Adipocyte (in vitro differentiated cells): ENCODE results near the gene NES.

Experiments
- DNase-seq: peaks from one replicate; pipeline ENCODE4 v3.0.0-alpha.2; 2015; ENCODE audit warnings: low read depth
- H3K27me3 ChIP-seq: replicated peaks from 2 replicates; pipeline ENCODE4 v1.7.0; 2013; ENCODE audit warnings: mild to moderate bottlenecking, low read length, moderate library complexity; ENCODE audit not compliant: control insufficient read depth, insufficient read depth
- H3K36me3 ChIP-seq: 2 replicates; pipeline ENCODE4 v1.7.0; 2013; ENCODE audit warnings: low read length, mild to moderate bottlenecking, moderate library complexity; ENCODE audit not compliant: control insufficient read depth, insufficient read depth, severe bottlenecking
- H3K4me1 ChIP-seq: 2 replicates; pipeline ENCODE4 v1.7.0; 2013; ENCODE audit warnings: mild to moderate bottlenecking, low read length, moderate library complexity; ENCODE audit not compliant: control insufficient read depth, insufficient read depth
- H3K4me3 ChIP-seq: 2 replicates; pipeline ENCODE4 v1.7.0; 2013; ENCODE audit warnings: mild to moderate bottlenecking, low read length, moderate library complexity
- H3K9ac ChIP-seq: 2 replicates; pipeline ENCODE4 v1.7.0; 2013; ENCODE audit warnings: mild to moderate bottlenecking, low read length, moderate library complexity
- H3K9me3 ChIP-seq: 2 replicates; pipeline ENCODE4 v1.7.0; 2013; ENCODE audit warnings: mild to moderate bottlenecking, low read length, moderate library complexity; ENCODE audit not compliant: control insufficient read depth

The NES gene

DNA sequence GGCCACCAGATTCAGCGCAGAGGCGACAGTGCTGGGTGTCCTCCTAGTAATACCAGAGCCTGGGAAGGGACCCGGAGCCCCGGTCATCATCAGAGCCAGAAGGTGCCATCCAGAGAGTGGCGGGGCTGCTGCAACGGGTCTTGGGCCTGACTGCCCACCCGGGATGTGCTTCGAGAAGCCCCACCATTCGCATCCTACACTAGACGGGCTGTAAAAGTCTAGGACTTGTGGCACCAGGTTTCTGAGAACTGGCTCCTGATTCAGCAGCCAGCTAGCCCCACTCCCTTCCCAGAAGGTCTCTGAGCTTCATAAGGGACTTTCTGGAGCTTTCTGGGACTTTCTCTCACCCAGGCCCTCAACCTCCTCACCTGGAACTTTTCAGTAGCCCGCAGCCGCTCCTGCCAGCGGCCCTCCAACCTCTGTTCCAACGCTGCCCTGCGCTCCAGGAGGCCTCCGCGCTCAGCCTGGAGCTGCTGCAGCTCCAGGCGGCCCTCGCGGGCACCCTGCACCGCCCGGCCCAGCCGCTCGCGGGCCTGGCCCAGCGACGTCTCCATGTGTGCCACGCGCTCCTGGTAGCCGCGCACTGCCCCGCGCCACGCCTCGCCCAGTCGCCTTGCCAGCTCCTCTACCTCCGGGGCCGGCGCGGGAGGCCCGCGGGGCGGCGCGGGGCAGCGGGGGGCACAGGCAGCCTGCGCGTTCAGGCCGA lies 940 bp downstream of the NES start:
- Histone ChIP-seq H3K9me3 (no peaks in the 10 kb centered on the region), H3K4me1 (peaks cover 6% of the 10 kb centered on the region), H3K9ac (no peak overlapping the region), H3K27me3 (no peaks in the 10 kb centered on the region), H3K4me3 (no peak overlapping the region), H3K36me3 (no peaks in the 10 kb centered on the region)
- peak; percentile 51 for DNase-seq

DNA sequence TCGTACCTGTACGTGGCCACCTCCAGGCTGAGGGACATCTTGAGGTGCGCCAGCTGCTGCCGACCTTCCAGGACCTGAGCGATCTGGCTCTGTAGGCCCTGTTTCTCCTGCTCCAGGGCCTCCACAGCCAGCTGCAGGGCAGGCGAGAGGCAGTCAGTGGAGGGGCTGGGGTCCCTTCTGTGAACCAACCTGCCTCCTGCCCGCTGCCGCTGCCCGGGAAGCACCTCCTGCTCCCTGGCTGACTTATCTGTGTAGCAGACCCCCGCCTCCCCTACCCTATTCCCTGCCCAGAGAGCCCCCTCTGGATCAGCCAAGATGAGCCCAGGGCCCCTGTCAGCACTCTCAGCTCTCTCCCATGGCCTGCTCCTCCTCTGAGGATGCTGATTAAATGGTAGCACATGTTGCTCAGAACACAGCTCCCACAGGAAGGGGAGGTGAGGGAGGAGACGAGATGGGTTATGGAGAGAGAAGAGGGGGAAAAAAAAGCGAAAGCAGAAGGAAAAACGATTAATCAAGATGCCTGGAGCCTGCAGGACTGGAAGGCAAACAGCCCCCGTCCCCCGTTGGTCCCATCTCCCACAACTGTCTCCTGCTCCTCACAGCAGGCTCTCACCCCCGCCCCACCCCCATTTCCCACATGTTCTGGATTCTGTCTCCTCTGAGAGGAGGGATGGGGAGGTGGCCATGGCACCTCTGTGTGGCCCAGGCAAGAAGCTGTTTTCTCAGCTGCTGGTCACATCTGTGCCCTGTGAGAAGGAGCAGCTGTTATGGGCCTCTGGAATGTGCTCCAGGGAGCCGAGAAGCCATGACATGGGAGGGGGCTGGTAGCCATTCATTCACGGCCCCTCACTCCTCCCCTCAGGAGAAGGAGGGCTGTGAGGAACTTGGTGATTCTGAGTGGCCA lies 1.7 kb downstream of the NES start:
- no peaks in the 10 kb centered on the region for H3K27me3 ChIP-seq
- H3K4me1 ChIP-seq = peaks cover 6% of the 10 kb centered on the region
- no peak overlapping the region for H3K4me3 ChIP-seq
- peak; percentile 48 for DNase-seq
- H3K36me3 ChIP-seq = no peaks in the 10 kb centered on the region
- H3K9ac ChIP-seq = no peak overlapping the region
- H3K9me3 ChIP-seq = no peaks in the 10 kb centered on the region

DNA sequence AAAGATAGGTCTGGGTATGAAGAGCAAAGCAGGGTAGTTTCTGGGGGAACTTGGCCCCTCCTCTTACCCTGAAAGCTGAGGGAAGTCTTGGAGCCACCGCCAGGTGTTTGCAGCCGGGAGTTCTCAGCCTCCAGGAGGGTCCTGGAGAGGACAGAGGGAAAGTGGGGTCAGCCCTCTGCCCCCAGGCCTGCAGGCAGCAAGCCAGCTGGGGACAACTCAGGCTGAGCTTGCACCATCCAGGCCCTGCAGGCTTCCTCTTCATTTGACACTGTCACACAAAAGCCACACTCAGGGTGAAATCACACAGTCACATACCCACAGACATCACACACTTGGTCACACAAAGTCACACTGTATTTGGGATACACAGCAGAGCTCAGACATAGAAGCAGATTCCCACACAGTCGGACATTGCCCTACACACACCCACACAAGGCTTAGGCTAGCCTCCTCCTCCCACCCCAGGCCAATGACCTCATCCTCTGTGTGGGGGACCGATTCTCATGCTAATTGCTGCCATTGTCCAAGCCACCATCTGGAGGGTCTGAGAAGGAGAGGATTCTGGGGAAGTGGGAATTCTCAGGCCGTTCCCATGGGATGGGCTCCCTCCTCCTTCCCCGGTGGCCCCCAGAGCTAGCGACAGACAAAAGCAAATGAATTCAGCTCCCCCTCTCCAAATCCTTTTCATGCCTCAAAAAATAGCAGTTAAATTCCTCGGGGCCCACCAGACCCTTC lies 3.7 kb downstream of the NES start:
- no peak overlapping the region for H3K9ac ChIP-seq
- no peaks in the 10 kb centered on the region for H3K36me3 ChIP-seq
- no peak for DNase-seq
- H3K27me3 ChIP-seq = no peaks in the 10 kb centered on the region
- peaks cover 6% of the 10 kb centered on the region for H3K4me1 ChIP-seq
- no peaks in the 10 kb centered on the region for H3K9me3 ChIP-seq
- H3K4me3 ChIP-seq = no peak overlapping the region

DNA sequence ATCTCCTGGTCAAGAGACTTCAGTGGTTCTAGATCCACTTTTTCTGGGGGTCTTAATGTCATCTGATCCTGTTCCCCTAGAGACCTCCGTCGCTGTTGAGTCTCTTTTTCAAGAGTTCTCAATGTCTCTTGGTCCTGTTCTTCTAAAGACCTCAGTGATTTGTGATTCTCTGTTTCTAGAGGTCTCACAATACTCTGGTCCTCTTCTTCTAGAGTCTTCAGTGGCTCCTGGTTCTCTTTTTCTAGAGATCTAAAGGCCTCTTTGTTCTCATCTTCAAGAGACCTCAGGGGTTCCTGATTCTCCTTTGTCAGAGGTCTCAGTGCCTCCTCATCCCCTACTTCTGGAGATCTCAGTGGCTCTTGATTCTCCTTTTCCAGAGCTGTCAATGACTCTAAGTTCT lies 5.4 kb downstream of the NES start:
- Histone ChIP-seq H3K4me3 (no peak overlapping the region), H3K27me3 (no peaks in the 10 kb centered on the region), H3K9me3 (no peaks in the 10 kb centered on the region), H3K4me1 (peaks cover 13% of the 10 kb centered on the region), H3K9ac (no peak overlapping the region), H3K36me3 (no peaks in the 10 kb centered on the region)
- DNase-seq = no peak

DNA sequence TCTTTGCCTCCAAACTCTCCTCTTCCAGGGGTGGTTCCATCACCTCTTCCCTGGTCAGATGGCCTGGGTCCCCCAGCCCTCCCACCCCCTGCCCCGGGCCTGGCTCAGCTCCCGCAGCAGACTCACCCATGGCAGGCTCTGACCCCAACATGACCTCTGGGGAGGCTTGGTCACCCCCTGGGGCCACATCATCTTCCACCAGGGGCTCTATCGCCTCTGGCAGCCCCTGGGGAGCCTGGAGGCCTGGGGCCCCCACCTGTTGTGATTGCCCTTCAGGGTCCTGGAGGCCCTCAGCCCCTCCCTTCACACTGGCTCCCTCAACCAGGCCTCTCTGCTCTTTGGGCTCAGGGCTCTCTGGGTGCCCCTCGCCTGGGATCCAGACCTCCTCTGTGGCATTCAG lies 6.4 kb downstream of the NES start:
- no peaks in the 10 kb centered on the region for H3K9me3 ChIP-seq
- DNase-seq = no peak
- peaks cover 13% of the 10 kb centered on the region for H3K4me1 ChIP-seq
- H3K36me3 ChIP-seq = no peaks in the 10 kb centered on the region
- H3K4me3 ChIP-seq = no peak overlapping the region
- no peaks in the 10 kb centered on the region for H3K27me3 ChIP-seq
- H3K9ac ChIP-seq = no peak overlapping the region

DNA sequence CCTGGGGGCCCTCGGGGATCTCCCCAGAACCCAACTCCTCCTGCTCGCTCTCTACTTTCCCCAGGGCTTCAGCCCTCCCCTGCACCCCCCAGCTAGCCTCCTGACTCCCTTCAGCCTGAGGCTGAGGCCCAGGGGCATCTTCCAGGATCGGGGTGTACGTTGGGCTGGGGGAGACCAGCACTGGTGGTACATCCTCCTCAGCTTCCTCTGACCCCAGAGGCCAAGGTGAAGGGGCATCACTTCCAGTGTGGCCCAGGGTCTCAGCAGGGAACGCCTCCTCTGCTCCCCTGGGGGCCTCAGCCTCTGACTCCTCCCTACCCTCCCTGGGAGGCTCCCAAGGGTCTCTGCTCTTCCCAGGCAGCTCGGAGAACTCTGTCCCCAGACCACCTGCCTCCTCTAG lies 6.8 kb downstream of the NES start:
- Histone ChIP-seq H3K4me3 (no peak overlapping the region), H3K4me1 (peaks cover 13% of the 10 kb centered on the region), H3K9ac (no peak overlapping the region), H3K9me3 (no peaks in the 10 kb centered on the region), H3K27me3 (no peaks in the 10 kb centered on the region), H3K36me3 (no peaks in the 10 kb centered on the region)
- DNase-seq = no peak

DNA sequence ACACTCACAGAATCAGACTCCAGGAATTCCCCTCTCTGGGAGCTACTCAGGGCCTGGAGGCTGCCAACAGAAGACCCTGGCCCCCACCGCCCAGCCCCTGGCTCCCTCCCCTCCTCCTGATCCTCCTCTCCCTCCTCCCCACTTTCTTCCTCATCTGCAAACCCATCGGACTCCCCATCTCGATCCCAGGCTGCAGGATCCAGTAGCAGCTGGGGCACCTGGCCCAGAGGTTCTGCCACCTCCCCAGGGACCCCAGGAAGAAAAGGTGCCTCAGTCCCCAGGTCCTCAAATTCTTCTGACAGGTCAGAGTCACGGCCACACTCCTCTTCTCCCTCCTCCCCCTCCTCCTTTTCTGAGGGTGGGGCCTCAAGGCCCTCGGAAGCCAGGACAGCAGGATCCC lies 7.4 kb downstream of the NES start:
- Histone ChIP-seq H3K36me3 (no peaks in the 10 kb centered on the region), H3K9me3 (no peaks in the 10 kb centered on the region), H3K4me1 (peaks cover 14% of the 10 kb centered on the region), H3K9ac (no peak overlapping the region), H3K4me3 (no peak overlapping the region), H3K27me3 (no peaks in the 10 kb centered on the region)
- DNase-seq = no peak

DNA sequence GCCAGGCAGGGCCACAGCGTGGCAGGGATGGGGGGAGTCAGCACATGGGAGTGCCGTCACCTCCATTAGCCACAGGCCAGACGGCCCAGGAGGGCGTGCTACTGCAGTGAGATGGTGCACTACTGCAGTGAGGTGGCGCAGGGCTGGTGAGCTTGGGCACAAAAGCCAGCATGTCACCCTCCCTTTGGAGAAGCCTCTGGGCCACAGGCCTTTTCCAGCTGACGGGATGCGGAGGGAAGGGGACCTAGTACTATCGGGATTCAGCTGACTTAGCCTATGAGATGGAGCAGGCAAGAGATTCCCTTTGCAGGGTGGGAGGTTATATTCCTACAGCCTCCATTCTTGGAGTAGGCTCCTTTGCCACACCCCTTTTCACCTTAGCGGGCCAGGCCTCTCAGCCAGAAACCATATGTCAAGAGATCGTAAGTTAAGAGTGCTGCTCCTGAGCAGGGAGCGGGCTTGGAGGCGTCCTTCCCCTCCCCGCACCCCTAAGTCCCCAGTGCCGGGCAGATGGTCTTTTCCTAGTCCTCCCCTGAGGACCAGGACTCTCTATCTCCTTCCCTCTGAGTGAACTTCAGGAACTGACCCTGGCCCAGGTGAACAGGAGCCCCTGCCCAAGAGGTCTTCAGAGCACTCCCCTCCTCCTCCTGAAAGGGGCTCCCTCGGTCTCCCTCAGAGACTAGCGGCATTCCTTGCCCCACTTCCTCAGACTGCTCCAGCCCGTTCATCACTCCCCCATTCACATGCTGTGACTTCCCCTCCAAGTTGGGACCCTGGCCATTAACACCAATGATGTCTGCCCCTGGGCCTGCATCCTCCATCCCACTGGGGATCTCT lies 8.2 kb downstream of the NES start:
- Histone ChIP-seq H3K36me3 (no peaks in the 10 kb centered on the region), H3K9ac (no peak overlapping the region), H3K9me3 (no peaks in the 10 kb centered on the region), H3K4me3 (no peak overlapping the region), H3K27me3 (no peaks in the 10 kb centered on the region), H3K4me1 (peaks cover 21% of the 10 kb centered on the region)
- DNase-seq = no peak

DNA sequence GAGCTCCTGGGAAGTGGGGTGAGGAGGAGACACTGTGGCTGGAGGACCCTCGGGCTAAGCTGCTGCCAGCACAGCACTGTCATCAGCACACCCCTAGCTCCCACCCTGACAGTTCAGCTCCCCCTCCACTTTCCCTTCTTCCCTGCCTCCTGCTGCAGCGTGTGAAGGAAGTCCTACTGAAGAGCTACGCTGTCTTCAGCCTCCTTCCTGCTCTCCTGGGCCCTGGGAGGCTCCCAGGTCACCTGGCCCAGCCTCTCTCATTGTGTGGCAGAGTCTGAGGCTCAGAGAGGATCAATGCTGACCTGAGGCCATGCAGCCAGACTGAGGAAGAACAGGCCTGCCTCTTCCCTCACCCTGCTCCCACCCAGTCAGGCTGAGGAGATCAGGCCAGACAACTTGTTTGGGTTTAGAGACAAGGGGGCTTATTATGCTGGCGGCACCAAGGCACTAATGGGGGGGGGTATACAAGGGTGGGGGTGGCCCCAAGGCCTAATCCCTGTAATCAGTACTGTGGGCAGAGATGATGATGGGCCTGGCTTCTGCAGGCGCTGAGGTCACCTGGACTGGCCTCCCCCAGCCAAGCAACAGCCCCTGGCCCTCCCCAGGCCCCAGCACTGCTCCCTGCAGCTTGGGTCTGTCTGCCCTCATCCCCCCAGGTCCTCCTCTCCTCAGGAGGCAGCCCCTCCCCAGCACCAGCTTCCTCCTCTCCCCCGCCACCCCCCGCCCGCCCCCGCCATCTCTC lies 9.1 kb downstream of the NES start:
- Histone ChIP-seq H3K36me3 (no peaks in the 10 kb centered on the region), H3K27me3 (no peaks in the 10 kb centered on the region), H3K9me3 (no peaks in the 10 kb centered on the region), H3K9ac (peak overlapping the region; percentile 68), H3K4me1 (peaks cover 23% of the 10 kb centered on the region), H3K4me3 (no peak overlapping the region)
- DNase-seq = no peak

DNA sequence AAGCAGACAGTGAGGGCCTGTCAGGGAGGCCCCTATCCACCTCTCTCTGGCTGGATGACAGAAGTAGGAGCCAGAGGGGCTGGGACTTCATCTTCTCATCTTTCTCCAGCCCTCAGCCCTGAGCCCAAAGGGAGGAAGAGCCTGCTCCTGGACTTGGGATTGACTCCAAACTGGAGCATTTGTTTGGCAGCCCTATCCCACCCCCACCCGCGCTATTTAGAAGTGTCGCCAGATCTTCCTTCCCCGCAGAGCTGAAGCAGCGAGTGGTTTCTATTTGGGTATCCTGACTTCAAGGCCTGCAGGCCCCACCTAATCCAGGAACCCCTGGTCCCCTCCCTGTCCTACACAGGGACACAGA lies 9.6 kb downstream of the NES start:
- no peak for DNase-seq
- no peaks in the 10 kb centered on the region for H3K9me3 ChIP-seq
- no peaks in the 10 kb centered on the region for H3K27me3 ChIP-seq
- H3K4me3 ChIP-seq = no peak overlapping the region
- peak overlapping the region; percentile 68 for H3K9ac ChIP-seq
- H3K4me1 ChIP-seq = peaks cover 28% of the 10 kb centered on the region
- H3K36me3 ChIP-seq = no peaks in the 10 kb centered on the region
